GM21619 (cell line): ENCODE measurements around the gene GPX4.
"Not testable (repeated sequence)": the region's sequence is repeated elsewhere in the genome, so short reads cannot be mapped to it uniquely, and the experiment has no call there.

Experiments
- ATAC-seq: cut with Tn5 transposase; IDR thresholded peaks from one replicate; pipeline ENCODE4 v1.9.1; 2021; ENCODE audit not compliant: unreplicated experiment

The GPX4 gene

DNA sequence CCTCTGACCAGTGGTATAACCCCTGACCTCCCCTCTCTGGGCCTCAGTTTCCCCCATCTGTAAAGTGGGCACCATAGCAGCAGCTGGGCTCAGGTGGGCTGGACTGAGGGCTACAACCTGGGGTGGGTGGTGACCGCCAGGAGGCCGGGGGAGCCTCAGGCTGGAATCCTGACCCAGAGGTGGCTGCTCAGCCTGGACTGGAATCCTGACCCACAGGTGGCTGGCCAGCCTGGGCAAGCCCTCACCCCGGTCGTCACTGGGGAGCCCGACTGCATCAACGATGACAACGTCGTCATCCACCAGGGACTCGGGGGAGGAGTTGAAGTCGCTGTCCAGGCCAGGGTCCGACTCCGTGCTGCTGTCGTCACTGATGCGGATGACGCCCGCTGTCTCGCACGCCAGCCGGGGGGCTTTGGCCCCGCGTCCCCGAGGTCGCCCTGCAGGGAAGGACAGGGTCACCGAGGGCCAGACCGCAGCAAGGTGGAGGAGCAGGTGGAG, 10.2 kb downstream of the GPX4 start:
- no peak for ATAC-seq

DNA sequence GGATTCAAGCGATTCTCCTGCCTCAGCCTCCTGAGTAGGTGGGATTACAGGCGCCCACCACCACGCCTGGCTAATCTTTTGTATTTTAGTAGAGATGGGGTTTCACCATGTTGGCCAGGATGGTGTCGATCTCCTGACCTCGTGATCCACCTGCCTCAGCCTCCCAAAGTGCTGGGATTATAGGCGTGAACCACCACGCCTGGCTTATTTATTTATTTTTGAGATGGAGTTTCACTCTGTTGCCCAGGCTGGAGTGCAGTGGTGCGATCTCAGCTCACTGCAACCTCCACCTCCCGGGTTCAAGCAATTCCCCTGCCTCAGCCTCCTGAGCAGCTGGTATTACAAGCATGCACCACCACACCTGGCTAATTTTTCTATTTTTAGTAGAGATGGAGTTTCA, 10.9 kb downstream of the GPX4 start:
- ATAC-seq, result not testable (repeated sequence)

- ATAC-seq, result no peak
Observed at GRCh38 chr19:1115646-1116420, 12.0 kb downstream of the GPX4 start.

DNA sequence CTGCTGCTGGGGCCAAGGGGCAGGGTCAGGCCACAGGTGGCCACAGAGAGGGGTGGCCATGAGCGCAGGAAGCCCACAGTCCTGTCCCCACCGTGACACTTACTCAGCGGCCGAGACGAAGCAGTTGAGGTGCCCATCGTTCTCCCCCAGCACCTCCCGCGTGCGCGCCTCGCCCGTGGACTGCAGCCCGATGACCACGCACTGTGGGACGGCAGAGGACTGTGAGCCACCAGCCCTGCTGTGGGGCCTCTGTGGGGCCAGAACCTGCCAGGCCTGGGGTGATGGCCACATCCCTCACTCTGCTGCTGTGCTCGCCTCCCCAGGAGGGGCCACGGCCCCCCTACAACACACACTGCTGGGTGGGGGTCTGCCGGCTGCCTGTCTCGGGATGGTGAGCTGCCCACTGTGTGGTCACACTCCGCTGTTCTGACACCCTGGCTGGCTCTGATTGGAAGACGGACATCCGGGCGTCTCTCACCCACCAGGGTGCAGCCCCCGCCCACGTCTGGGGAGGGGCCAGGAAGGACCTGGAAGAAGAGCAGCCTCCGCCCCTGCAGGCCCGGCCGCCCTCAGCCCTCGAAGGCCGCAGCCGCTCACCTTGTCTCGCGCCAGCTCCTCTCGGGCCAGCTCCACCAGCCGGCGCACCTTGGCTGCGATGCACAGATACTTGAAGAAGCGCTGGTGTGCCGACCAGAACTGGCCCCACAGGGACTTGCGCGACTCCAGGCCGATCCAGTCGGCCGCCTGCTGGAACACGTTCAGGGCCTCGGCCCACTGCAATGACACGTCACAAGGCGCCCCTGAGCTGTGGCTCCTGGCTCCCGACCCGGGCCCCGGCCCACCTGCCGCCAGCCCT, 13.2 kb downstream of the GPX4 start:
- no peak for ATAC-seq

DNA sequence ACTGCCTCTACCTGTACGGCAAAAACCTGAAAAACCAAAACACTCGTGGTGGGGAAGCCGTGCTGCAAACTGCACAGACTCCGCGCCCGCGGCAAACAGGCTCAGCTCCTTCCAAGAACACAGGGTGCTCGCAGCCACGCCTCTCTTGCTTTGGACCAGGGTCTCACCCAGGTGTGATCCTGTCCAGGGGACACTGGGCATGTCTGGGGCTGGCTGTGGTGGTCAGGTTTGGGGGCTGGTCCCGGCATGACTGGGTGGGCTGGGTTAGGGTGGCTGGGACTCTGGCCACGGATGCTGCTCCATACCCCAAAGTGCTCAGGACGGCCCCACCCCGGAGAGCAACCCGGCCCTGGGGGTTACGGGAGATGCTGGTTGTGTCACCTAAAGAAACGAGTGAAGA, 13.9 kb downstream of the GPX4 start:
- ATAC-seq, result no peak

DNA sequence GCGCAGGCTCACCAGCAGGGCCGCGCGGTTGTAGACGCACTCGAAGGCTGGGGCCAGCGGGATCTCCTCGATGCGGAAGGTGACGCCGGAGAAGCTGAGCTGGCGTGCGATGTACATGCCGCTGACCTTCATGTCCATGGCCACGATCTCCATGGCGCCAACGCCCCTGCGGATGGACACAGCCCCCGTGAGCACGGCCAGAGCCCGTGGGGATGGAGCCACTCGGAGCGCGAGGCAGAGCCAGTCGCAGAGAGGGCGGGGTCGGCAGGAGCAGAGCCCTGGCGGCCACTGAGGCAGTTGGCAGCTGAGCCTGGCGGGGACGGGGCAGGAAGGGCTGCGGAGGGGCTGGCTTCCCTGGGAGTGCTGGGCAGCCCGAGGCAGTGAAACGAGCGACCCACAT, 15.2 kb downstream of the GPX4 start:
- no peak for ATAC-seq

DNA sequence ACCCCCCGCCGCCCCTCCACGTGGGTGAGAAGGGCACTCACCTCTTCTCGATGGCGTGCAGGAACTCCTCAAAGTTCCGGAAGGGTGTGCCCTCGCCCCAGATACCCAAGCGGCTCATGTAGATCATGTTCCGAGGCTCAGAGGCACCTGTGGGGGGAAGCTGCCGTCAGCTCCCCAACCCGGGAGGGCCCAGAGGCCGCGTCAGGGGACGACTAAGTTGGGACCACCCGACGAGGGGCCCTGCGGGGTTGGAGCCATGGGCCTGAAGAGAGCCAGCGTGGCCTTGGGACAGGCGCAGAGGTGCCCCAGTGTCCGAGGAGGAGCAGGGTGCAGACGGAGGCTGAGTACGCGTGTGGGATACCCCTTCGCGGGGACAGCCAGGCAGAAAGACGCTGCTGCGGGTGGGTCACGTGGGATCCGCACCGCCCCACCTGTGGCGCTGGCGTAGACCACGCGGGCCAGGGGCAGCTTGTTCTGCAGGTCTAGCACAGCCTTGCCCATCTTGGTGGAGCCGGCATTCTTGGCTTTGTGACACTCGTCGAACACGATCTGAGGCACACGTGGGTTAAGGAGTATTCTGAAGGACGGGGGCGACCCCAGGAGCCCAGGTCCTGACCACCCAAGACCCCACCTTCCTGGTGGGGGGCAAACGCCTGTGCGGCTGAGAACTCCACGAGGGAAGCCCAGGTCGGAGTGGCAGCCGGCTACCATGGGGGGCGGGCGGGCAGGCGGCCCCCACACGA, 15.9 kb downstream of the GPX4 start:
- no peak for ATAC-seq

- ATAC-seq, result no peak
Observed at GRCh38 chr19:1121395-1121794, 17.6 kb downstream of the GPX4 start.

DNA sequence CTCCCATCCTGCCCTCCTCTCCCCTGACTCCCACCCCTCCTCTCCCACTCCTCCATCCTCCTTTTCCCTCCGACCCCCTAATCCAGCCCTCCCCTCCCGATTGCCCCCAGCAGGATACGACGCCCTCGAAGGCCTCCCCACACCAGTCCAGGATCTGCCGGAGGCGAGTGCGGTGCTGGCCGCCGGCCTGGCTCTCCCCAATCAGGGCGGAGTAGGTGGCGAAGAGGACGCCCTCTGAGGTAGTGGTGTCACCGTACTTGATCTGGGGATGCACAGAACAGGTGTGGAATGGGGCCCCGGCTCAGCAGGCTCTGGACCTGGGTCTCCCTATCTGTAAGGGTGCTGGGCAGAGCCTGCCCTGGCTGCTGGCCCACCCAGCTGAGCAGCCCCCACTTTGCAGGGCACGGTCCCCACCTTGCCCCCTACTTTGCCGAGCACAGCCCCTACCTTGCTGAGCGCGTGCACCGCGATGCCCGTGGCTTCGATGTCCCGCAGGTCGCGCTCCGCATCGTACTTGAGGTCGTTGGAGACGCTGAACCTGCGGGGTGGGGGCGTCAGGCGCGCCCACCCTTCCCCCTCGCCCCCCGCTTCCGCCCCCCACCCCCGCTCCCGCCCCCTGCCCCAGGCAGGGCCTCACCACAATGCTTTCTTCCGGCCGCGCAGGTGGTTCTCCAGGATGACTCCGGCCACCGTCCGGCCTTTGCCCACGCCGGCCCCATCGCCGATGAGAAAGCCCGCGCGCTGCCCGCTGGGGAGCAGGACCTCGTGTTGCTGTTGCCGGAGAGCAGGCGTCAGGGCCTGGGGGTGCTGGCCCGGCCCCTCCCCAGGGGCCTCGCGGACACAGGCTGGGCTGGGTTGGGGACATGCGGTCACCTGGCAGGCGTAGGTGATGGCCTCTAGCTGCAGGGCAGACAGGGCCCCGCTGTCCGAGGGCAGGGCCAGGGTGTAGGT, 18.5 kb downstream of the GPX4 start:
- no peak for ATAC-seq

DNA sequence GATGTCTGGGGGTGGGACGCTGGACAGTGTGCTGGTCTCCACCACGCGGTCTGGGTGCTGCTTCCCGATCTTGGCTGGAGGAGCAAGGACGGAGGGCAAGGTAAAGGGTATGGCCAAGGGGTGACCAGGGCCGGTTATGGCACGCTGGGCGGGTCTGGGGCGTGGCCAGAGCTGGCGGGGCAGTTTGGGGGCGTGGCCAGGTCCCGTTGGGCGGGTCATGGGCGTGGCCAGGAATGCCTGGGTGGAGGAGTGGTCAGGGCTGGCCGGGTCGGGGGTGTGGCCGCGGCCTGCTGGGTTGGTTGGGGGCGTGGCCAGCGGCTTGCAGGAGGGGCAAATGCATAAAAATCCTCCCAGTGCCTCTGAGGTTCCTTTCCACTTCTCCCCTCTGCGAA, 19.2 kb downstream of the GPX4 start:
- no peak for ATAC-seq

- ATAC-seq, result no peak
Observed at GRCh38 chr19:1123381-1123780, 19.6 kb downstream of the GPX4 start.

DNA sequence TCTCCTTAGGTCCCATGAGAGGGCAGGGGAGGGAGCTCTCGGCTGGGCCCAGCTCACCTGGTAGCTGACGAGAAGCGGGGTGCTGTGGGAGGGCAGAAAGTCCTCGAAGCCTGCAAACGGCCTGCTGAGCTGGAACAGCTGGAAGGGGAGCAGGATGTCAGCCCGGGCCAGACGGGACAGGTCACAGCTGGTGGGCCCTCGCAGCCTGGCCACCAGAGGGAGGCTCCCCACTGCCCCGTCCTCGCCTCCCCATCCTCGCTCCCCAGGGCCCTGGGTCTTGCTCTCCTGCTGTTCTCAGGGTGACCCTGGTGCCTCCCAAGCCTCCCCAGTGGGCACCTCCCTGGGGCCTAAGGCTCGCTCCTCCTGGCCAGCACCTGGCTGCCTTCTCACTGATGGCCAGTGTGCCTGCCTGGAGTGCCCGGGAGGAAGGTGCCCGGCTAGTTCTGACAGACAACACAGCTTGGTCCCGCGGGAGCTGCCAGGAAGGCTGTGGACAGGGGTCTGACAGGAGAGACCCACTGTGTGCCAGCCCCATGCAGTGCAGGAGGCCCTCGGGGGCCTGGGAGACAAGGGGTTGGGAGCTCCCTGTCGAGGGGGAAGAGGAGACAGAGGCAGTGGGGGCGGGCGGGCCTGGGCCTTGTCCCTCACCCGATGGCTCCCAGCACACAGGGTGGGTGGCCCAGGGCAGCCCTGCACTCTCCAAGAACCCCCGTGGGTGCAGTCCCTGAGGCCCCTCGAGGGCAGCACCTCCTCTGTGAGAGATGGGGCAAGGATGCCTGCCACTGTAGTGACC, 20.3 kb downstream of the GPX4 start:
- ATAC-seq, result no peak

DNA sequence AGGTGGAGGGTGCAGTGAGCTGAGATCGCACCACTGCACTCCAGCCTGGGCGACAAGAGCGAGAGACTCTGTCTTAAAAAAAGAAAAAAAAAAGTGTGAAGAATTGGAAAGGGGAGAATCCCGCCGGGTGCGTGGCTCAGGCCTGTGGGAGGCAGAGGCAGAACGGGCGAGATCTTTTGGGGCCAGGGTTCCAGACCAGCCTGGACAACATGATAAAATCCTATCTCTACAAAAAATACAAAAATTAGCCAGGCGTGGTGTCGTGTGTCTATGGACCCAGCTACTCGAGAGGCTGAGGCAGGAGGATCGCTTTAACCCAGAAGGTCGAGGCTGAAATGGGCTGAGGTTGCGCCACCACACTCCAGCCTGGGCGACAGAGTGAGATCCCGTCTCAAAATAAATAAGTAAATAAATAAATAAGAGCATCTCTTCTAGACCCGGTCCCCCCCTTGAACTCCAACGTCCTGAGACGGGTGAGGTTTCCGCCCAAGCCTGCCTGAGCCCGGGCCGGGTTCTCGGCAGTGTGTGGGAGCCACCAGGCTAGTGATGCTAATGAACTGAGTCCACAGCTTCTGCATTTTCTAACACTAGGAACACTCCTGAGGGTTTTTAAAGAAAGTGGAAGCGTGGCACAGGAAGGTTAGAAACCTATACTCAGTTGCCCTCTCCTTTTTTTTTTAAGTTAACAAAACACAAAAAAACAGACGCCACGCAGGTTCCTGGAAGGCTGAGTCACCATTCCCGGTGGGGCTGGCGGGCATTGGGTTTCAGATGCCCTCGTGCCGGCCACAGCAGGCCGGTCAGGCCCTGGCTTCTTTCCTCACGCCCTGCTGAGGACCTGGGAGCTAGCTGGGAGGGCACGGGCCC, 22.0 kb downstream of the GPX4 start:
- no peak for ATAC-seq

DNA sequence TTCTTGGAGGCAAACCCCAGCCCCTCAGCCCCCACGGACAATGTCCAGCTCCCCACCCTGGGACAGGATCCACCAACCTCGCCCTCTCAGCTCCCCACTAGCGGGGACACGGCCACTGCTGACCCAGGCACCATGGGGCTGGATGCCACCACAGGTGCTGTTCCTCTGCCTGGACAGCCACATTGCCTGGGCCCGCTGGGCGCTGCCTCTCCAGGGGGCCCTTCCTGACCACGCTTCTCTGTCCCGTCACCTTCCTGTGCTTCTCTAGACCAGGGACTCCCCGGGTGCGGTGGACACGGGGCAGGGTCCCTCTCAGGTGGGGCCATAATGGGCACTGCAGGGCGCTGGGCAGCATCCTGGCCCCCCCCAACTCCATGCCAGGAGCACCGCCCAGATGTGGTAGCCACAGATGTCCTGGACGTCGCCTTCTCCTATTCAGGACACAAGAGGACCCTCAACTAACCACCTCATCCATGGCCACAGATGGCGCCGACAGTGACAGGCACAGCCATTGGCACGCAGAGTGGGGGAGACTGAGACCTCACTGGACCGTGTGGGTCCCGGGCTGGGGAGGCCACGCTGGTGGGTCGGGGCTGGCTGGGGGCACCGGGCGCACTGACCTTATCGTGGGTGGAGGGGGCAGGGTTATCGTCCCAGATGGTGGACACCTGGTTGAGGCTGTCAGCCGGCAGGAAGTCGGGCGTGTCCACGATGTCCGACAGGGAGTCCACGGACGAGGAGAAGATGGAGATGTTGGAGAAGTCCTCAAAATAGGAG, 23.4 kb downstream of the GPX4 start:
- no peak for ATAC-seq

DNA sequence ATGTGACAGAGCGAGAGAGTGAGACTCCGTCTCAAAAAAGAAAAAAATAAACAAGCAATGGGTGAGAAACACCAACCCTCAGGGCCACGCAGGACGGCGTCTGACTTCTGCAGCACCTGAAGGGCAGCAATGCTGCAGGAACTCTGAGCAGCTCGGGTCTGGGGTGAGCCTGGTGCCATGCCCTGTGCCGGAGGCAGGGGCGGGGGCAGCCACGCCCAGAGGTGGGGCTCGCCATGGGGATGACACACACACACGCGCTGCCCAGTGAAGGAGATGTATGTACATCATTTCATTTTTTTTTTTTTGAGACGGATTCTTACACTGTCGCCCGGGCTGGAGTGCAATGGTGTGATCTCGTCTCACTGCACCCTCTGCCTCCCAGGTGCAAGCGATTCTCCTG, 24.3 kb downstream of the GPX4 start:
- ATAC-seq, result no peak

DNA sequence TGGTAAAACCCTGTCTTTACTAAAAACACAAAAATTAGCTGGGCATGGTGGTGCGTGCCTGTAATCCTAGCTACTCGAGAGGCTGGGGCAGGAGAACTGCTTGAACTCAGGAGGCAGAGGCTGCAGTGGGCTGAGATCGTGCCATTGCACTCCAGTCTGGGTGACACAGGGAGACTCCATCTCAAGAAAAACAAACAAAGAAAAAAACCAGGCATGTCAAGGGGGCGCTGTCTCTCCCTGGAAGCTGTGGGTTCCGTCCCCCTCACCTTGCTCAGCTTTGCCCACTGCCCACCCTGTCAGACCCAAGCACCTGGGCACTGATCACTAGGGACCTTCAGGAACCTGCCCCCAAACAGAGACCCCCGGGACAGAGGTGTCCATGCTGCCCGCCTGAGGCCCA, 25.3 kb downstream of the GPX4 start:
- ATAC-seq, result not testable (repeated sequence)

- no peak for ATAC-seq
Observed at GRCh38 chr19:1129535-1129934, 25.7 kb downstream of the GPX4 start.
